ENCODE measurements around the gene NOS1.

GRCh38 chr12:117178301-117178700, 183.1 kb downstream of the NOS1 start:
- TF ChIP-seq ISL1 (CRISPR knock-in tag; IDR thresholded peaks at IDR 0.05) (no peak), RARB (CRISPR knock-in tag; IDR thresholded peaks at IDR 0.05) (no peak), ARNTL (CRISPR knock-in tag; IDR thresholded peaks at IDR 0.05; ENCODE audit: borderline replicate concordance, low read depth) (no peak), ZFP30 (CRISPR knock-in tag; IDR thresholded peaks at IDR 0.05) (no peak), CREB5 (CRISPR knock-in tag; IDR thresholded peaks at IDR 0.05; ENCODE audit: low read depth) (no peak), BACH2 (CRISPR knock-in tag; IDR thresholded peaks at IDR 0.05; ENCODE audit: borderline replicate concordance) (no peak), ZFP3 (CRISPR knock-in tag; IDR thresholded peaks at IDR 0.05) (no peak), PATZ1 (CRISPR knock-in tag; IDR thresholded peaks at IDR 0.05; ENCODE audit: borderline replicate concordance) (no peak), ZC3H10 (CRISPR knock-in tag; IDR thresholded peaks at IDR 0.05) (no peak), GLIS3 (CRISPR knock-in tag; IDR thresholded peaks at IDR 0.05) (no peak), POU6F1 (CRISPR knock-in tag; IDR thresholded peaks at IDR 0.05; ENCODE audit: borderline replicate concordance, low read depth) (no peak), ESRRG (CRISPR knock-in tag; IDR thresholded peaks at IDR 0.05) (no peak), TCF4 (CRISPR knock-in tag; IDR thresholded peaks at IDR 0.05; ENCODE audit: borderline replicate concordance) (no peak)

All from SK-N-SH treated with all-trans-retinoic acid at 6 μM for 48 hours (cell line).